ENCODE measurements around the gene FA2H.

DNA sequence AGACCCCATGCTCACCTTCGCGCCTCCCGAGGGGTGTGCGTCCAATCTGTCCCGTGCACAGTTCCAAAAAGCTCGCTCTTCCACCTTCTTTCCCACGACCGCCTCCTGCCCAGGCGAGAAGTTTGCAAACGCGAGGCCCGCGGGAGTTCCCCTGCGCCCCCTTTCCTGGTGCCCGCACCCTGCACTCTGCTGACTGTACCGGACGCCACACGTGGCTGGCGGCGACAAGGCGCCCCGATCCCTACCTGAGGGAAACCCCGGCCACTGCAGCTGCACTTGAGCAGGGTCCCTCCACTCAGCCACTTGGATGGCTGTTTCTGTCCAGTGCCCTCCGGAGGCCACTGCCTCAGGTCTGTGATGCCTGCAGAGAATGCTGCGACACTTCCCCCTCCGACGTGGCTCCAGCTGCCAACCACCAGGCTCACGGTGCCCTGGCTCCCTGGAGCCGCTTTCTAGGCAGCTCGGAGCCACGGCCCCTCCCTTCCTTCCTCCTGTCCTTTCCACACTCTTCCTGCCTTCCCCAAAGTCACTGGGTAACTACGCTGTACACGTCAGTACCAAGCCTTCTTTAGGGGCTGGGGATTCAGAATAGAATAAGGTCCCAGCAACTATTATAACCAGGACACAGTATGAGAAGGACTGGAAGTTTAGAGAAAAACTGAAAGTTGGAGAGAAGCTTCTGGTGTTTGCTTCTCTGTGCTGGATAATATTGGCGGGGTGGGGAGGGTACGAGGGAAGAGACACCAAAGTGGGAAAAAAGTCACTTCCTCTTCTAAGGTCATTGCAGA, 74.0 kb downstream of the FA2H start, which contains the start of gene MLKL:
- TF ChIP-seq POLR2AphosphoS5 (IDR thresholded peaks at IDR 0.05; ENCODE audit: low read depth, low read length) (0 out of 2 replicates have a peak, but pooled peaks have one; percentile 69), POLR2A (IDR thresholded peaks at IDR 0.05; ENCODE audit: low read depth, low read length) (peak; percentile 61)

All from GM12892 (cell line).